GM21360 (cell line): ENCODE measurements around the gene SPPL3.
"Not testable (repeated sequence)": the region's sequence is repeated elsewhere in the genome, so short reads cannot be mapped to it uniquely, and the experiment has no call there.

ENCODE experiments used
- ATAC-seq: cut with Tn5 transposase; IDR thresholded peaks from one replicate; pipeline ENCODE4 v1.9.1; 2021; ENCODE audit warnings: mild to moderate bottlenecking, moderate library complexity; ENCODE audit not compliant: unreplicated experiment

The SPPL3 gene

GRCh38 chr12:120845696-120846095 is 58.5 kb downstream of the SPPL3 start:
- ATAC-seq: no peak

GRCh38 chr12:120844768-120845449 is 59.2 kb downstream of the SPPL3 start:
- no peak for ATAC-seq

GRCh38 chr12:120844297-120844696 is 59.9 kb downstream of the SPPL3 start:
- no peak for ATAC-seq

- ATAC-seq: no peak
These were observed 60.7 kb downstream of the SPPL3 start for GRCh38 chr12:120843472-120843871.

- ATAC-seq: no peak
These were observed 61.6 kb downstream of the SPPL3 start for GRCh38 chr12:120842595-120842994.

- no peak for ATAC-seq
These were observed 62.6 kb downstream of the SPPL3 start for GRCh38 chr12:120841525-120841924.

GRCh38 chr12:120839503-120839902 is 64.7 kb downstream of the SPPL3 start:
- no peak for ATAC-seq

- ATAC-seq: not testable (repeated sequence)
These were observed 65.4 kb downstream of the SPPL3 start for GRCh38 chr12:120838629-120839383.

GRCh38 chr12:120836114-120836684 is 68.0 kb downstream of the SPPL3 start:
- ATAC-seq: no peak

GRCh38 chr12:120835657-120836056 is 68.5 kb downstream of the SPPL3 start:
- no peak for ATAC-seq

- ATAC-seq: no peak
These were observed 68.9 kb downstream of the SPPL3 start for GRCh38 chr12:120835304-120835612.

GRCh38 chr12:120834489-120835303 is 69.5 kb downstream of the SPPL3 start:
- ATAC-seq: no peak

- ATAC-seq: no peak
These were observed 70.3 kb downstream of the SPPL3 start for GRCh38 chr12:120833849-120834248.

GRCh38 chr12:120832737-120833136 is 71.4 kb downstream of the SPPL3 start:
- ATAC-seq: no peak

GRCh38 chr12:120831648-120832267 is 72.4 kb downstream of the SPPL3 start:
- no peak for ATAC-seq

GRCh38 chr12:120830966-120831365 is 73.2 kb downstream of the SPPL3 start:
- ATAC-seq: no peak

GRCh38 chr12:120830052-120830940 is 73.9 kb downstream of the SPPL3 start:
- ATAC-seq: no peak

- ATAC-seq: no peak
These were observed 77.8 kb downstream of the SPPL3 start for GRCh38 chr12:120826335-120826734.

- no peak for ATAC-seq
These were observed 78.8 kb downstream of the SPPL3 start for GRCh38 chr12:120825337-120825736.
